ENCODE results near the gene IZUMO4.
A peak's percentile ranks its signal among the peaks of the same experiment; 100 is the strongest.

The IZUMO4 gene

GRCh38 chr19:2057484-2058469 is 38.9 kb upstream of the IZUMO4 start:
- peak overlapping the region in 16 of 21 experiments; percentile 36 to 100 (median 98) for H3K27ac ChIP-seq
- no peak overlapping the region for H3K4me3 ChIP-seq

DNA sequence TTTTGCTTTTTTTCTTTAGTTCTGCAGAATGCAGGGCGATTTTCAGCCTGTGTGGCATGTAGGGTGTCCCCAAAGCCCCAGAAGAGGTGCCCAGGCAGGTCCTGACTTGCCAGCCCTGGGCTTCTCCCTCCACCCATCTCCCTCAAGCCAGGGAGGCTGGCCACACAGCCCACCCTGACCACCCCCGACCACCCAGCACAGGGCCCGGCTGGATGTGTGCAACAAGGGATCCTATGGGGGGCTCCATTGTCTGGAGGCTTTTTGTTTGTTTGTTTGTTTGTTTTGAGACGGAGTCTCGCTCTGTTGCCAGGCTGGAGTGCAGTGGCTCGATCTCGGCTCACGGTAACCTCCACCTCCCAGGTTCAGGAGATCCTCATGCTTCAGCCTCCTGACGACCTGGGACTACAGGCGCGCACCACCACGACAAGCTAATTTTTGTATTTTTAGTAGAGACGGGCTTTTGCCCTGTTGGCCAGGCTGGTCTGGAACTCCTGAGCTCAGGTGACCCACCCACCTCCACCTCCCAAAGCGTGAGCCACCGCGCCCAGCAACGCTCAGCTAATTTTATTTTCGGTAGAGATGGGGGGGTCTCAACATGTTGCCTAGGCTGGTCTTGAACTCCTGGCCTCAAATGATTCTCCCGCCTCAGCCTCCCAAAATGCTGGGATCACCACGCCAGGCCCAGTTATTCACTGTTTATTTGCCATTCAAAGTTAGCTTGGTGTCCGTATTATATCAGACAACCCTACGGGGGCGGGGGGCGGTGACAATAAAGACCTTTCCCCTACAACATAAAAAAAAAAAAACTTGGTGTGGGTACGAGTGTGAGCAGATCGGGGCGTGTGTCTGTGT is 37.9 kb upstream of the IZUMO4 start:
- Histone ChIP-seq H3K4me3 (no peak overlapping the region), H3K27ac (peak overlapping the region; percentile 4 to 100 (median 99))

DNA sequence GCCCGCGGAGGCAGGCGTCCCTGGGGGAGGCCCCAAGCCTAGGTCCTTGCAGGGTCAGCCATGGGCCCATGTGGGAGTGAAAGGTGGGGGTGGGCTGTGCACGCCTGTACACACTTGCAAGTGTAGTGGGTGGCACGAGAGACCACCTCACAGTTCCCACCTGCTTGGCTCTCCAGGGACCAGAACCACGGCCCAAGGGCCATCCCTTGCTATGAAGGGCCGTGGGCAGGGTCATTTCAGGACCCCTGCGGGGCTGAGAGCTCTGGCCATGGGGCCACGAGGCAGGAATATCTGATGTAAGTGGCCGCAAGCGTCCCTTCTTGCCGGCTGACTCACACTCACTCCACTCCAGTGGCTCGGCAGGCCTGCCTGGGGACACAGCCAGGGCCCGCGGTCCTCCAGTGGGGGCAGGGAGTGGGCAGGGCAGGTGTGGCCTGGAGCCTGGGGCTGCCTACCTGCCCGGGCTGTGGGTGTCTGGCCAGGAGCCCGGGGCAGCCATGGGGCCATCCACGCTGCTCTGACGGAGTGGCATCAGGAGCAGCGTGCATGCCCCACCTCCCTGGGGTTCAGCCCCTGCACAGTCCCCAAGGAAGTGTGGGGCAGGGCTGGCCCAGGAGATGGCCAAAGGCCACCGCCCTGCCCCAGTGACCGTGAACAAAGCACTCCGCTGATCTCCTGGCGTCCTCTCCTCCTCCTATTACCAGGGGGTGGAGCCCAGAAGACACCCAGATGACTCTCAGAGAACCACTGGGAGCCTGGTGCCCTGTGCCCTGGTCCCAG is 37.1 kb upstream of the IZUMO4 start:
- Histone ChIP-seq H3K27ac (peak overlapping the region; percentile 4 to 100 (median 99)), H3K4me3 (peak overlapping the region in 1 of 7 experiments; percentile 57)

GRCh38 chr19:2060884-2061494 is 35.7 kb upstream of the IZUMO4 start:
- H3K4me3 ChIP-seq = peak overlapping the region; percentile 37 to 88 (median 57)
- peak overlapping the region; percentile 64 to 100 (median 99) for H3K27ac ChIP-seq

DNA sequence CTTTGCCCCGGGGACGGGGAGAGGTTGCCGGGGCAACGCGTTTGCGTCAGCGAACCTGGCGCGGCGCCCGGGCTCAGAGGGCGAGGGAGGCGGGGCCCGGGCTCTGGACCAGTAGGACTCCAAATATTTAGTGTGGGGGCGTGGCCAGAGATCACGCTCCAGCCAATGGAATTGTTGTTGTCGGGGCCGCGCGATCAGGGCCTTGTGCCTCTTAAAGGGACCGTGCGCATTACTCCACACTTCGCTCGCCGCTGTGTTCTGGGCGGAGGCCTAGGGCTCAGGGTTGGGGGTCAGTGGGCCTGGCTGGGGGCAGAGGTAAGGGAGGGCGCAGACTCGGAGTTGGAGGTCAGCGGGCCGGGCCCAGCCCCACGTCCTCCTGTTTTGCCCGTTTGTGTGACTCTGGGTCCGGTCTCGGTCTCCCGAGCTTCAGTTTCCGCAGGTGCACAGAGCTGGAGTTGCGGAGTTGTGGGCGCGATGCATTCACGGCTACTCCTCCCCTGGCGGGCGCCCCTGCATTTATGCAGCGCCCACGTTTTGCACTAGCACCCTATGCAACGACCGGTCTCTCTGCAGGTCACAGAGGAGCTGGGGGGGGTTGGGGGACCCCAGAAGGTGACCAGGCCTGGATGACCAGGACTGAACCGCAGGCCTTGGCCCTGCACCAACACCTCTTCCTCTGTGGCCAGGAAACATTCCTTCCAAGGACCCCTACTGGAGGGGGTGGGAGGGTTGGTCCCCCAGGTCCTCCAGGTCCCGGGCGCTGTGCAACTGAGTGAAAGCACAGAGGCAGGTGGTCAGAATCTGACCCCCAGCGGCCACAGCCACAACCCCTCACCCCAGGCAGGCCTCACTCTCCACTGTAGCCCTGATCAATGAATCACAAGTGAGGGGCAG is 35.0 kb upstream of the IZUMO4 start:
- H3K27ac ChIP-seq = peak overlapping the region; percentile 64 to 100 (median 99)
- H3K4me3 ChIP-seq = peak overlapping the region; percentile 37 to 88 (median 57)

DNA sequence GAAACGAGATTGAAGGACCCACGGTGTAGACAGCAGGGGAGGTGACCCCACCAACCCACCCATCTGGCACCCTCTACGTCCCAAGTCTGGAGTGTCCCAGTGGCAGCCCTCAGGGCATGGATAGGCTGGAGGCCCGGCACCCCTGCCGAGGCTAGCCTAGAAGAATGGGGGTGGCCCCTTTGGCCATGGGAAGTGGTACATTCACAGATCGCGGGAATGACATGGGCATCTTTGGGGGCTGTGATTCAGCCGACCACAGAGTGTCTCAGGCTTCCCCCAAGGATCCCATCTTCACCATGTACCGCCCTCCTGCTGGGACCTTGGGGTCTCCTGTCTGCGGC is 34.4 kb upstream of the IZUMO4 start:
- H3K4me3 ChIP-seq = peak overlapping the region in 3 of 7 experiments; percentile 56 to 61 (median 57)
- H3K27ac ChIP-seq = peak overlapping the region in 17 of 21 experiments; percentile 87 to 100 (median 99)

GRCh38 chr19:2062770-2063169 is 33.9 kb upstream of the IZUMO4 start:
- no peak overlapping the region for H3K4me3 ChIP-seq
- H3K27ac ChIP-seq = peak overlapping the region in 3 of 21 experiments; percentile 98 to 100 (median 99)

- H3K27ac ChIP-seq = peak overlapping the region in 2 of 21 experiments; percentile 47 to 67
- no peak overlapping the region for H3K4me3 ChIP-seq
Observed at GRCh38 chr19:2063824-2064223, 32.9 kb upstream of the IZUMO4 start.

GRCh38 chr19:2064395-2064787 is 32.3 kb upstream of the IZUMO4 start:
- Histone ChIP-seq H3K27ac (peak overlapping the region in 11 of 21 experiments; percentile 10 to 74 (median 50)), H3K4me3 (no peak overlapping the region)

- H3K4me3 ChIP-seq = no peak overlapping the region
Observed at GRCh38 chr19:2064788-2065524, 31.8 kb upstream of the IZUMO4 start.

DNA sequence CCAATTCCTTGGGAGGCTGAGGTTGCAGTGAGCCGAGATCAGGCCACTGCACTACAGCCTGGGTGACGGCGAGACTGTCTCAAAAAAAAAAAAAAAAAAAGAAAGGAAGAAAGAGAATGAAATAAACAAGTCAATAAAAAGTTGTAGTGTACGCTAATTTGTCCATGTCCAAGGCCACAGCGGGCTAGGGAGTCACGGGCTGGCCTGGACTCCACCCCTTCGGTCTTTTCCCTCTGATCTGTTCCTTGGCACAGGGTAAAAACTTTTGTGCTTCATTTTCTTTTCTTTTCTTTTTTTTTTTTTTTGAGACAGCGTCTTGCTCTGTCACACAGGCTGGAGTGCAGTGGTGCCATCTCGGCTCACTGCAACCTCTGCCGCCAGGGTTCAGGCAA is 26.3 kb upstream of the IZUMO4 start:
- H3K27ac ChIP-seq = peak overlapping the region in 1 of 21 experiments; percentile 40
- no peak overlapping the region for H3K4me3 ChIP-seq

More at GRCh38 chr19:2064788-2065524, 31.8 kb upstream of the IZUMO4 start:
- H3K27ac ChIP-seq = peak overlapping the region in 11 of 21 experiments; percentile 10 to 74 (median 50)

DNA sequence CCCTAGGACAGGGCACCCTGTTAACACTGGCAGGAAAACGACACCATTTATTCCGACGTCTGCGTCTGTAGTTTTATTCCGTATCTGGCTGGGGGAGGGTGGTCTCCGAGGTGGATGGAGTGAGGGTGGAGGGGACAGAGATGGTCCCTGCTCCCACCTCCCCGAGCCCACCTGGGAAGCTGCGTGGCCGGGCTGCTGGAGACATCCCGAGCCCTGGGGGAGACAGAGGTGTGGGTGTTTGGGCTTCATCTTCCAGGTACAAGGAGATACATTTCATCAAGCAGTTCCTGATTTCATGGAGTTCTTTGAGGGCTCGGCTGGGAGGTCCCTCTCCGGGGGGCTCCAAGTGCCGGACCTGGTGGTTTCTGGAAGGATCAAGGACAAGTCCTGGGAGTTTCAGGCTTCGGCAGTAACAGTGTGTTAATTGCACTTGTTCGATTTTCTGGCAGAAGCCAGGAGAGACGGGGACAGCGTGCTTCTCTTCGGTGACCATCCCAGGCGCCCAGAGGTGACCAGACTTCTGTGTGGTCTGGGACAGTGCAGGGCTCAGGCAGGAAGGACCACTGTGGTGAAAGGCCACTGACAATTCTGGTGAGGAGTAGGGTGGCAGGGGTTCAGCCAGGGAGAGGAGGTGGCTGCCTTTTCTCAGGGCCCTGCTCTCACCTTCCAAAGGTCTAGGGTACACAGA is 25.6 kb upstream of the IZUMO4 start:
- H3K27ac ChIP-seq = peak overlapping the region in 1 of 21 experiments; percentile 7
- no peak overlapping the region for H3K4me3 ChIP-seq

DNA sequence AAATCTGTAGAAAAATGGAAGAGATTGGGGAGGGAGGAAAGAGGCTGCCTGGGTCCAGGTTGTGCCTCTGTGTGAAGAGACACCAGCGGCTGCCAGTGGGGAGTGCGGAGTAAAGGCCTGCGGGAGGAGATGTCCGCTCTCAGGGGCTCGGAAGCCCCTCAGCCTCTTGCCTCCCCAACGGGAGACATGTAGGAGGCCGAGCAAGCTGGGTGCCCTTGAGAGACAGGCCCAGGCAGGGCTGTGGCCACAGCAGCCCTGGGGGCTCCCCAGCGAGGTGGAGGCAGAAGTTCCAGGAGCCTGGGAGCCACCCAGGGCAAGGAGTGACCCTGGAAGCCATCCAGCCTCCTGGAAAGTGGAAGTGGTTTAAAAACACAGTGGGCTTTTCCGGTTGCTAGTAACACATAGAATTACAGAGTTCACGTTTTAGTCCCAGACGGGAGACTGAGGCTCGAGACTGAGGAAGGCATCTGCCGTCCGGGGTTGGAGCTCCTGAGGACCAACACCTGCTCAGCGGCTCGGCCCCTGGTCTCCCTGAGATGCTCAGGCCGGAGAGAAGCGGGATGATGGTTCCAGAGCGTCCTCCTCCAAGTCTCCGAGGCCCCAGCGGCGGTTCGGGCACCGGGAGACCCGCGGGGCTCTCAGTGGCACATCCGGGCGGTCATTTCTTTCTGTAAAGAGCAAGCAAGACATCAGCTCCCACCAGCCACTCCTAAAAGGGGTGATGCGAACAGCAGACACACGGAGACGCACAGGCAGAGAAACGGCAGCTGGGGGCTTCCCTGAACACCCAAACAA is 23.8 kb upstream of the IZUMO4 start:
- no peak overlapping the region for H3K4me3 ChIP-seq

DNA sequence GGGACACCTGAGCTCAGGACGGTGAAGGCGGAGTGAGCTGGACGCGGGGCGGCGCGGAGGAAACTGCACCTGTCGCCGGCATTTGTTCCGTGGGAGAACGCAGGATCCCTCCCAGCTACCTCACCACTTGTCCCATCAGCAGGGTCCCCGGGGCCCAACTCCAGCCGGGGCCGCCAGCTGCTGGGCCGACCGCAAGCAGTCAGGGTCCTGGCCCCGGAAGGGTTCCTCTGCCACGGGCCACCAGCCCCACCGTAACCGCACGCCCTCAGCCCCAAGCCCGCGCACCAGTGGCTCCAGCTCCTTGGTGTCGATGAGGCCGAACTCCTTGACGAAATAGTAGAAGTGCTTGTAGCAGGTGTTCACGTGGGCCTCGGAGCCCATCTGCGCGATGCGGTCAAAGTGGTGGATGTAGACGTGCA is 20.2 kb upstream of the IZUMO4 start:
- no peak overlapping the region for H3K27ac ChIP-seq
- H3K4me3 ChIP-seq = no peak overlapping the region

More for the DNA sequence above, 23.8 kb upstream of the IZUMO4 start:
- H3K27ac ChIP-seq = peak overlapping the region in 1 of 21 experiments; percentile 52

DNA sequence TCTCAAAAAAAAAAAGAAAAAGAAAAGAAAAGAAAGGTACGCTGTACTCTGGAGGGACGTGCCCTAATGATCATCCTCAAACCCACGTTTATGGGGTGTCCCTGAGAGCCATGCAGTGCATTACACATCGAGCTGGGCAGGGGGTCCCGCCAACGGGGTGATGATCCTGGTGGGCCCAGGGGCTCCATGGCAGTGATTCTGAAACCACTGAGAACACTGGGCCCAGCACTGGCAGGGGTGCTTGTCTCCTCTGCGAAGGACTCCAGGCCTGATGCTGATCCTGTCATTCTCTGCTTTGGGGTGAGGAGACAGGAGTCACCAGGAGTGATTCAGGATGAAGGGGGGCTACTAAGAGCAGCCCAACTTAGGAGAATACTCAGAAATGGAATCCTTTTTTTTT is 19.3 kb upstream of the IZUMO4 start:
- no peak overlapping the region for H3K27ac ChIP-seq
- H3K4me3 ChIP-seq = no peak overlapping the region
